BJ (cell line): Measurements from ENCODE around the gene CCDC83. TPM values are rescaled to one million over a fixed set of nuclear protein-coding genes. Genes with fewer than 3 reads are reported as not detected.

ENCODE experiments used
- CTCF ChIA-PET: fragments of 350-600 bp; formaldehyde crosslinking; extraction: SDS; loops from one replicate; lab custom pipeline; 2021; ENCODE audit warnings: antibody characterized with exemption, inconsistent platforms; lab: Yijun Ruan, JAX
- POLR2A ChIA-PET: fragments of 300-600 bp; sonication (Branson Sonifier 250); formaldehyde crosslinking; extraction: SDS; loops from one replicate; lab custom pipeline; 2021; ENCODE audit warnings: antibody characterized with exemption; lab: Charles Lee
- DNase-seq: peaks from one replicate; pipeline ENCODE4 v3.0.0-alpha.2; 2011; ENCODE audit warnings: low read depth
- H3K27me3 ChIP-seq: 2 replicates; pipeline ENCODE4 v1.6.0; 2011; ENCODE audit warnings: low read length; ENCODE audit not compliant: control insufficient read depth, insufficient read depth
- H3K36me3 ChIP-seq: 2 replicates; pipeline ENCODE4 v1.5.1; 2011; ENCODE audit warnings: low read length; ENCODE audit not compliant: control insufficient read depth, insufficient read depth
- H3K4me3 ChIP-seq: 2 replicates; pipeline ENCODE4 v1.5.1; 2011; ENCODE audit warnings: low read depth, mild to moderate bottlenecking, control low read depth, low read length
- CTCF ChIP-seq: IDR thresholded peaks from 2 replicates; pipeline ENCODE4 v1.5.1; 2011; ENCODE audit warnings: low read depth, mild to moderate bottlenecking, control low read depth, inconsistent platforms, low read length, moderate library complexity; ENCODE audit not compliant: insufficient read depth
- polyA plus RNA-seq: library from polyadenylated mRNA; depleted of rRNA; stranded (reverse); fragments of >200 nt; gene quantifications from 2 replicates; pipeline ENCODE4 v1.2.3, GENCODE V29; 2011

The CCDC83 gene
- polyA plus RNA-seq, 1 experiment = not detected

- ChIA-PET CTCF (interaction anchor here (1.8 kb wide), 1 partner anchor 83 kb away, joined by 5 read pairs; the partner anchor contains the start of gene CCDC83), POLR2A (no interaction called here)
- no peak overlapping the region for H3K4me3 ChIP-seq
- no peaks in the 10 kb centered on the region for H3K27me3 ChIP-seq
- DNase-seq = no peak
- TF ChIP-seq CTCF = no peak
- no peaks in the 10 kb centered on the region for H3K36me3 ChIP-seq
These were observed 82.7 kb downstream of the CCDC83 start for GRCh38 chr11:85937835-85938234.

GRCh38 chr11:85939099-85940015 lies 84.2 kb downstream of the CCDC83 start:
- Histone ChIP-seq H3K36me3 (no peaks in the 10 kb centered on the region), H3K27me3 (no peaks in the 10 kb centered on the region), H3K4me3 (no peak overlapping the region)
- POLR2A ChIA-PET = no interaction called here
- no peak for TF ChIP-seq CTCF
- DNase-seq = no peak
- CTCF ChIA-PET = interaction anchor here (0.5 to 1.8 kb wide), 5 partner anchors 12 to 421 kb away, joined by 3 to 5 read pairs (median 3); partner anchors contain the start of gene CCDC83

GRCh38 chr11:85941380-85941973 lies 86.3 kb downstream of the CCDC83 start:
- Histone ChIP-seq H3K36me3 (no peaks in the 10 kb centered on the region), H3K4me3 (no peak overlapping the region), H3K27me3 (no peaks in the 10 kb centered on the region)
- DNase-seq = no peak
- POLR2A ChIA-PET = no interaction called here
- TF ChIP-seq CTCF = peak; percentile 76
- CTCF ChIA-PET = interaction anchor here (0.6 to 1.0 kb wide), 5 partner anchors 20 to 297 kb away, joined by 3 to 4 read pairs (median 3); no protein-coding TSS in a partner anchor

- Histone ChIP-seq H3K4me3 (no peak overlapping the region), H3K27me3 (no peaks in the 10 kb centered on the region), H3K36me3 (no peaks in the 10 kb centered on the region)
- TF ChIP-seq CTCF = no peak
- no peak for DNase-seq
- CTCF ChIA-PET = interaction anchor here (1.2 to 1.8 kb wide), 3 partner anchors 90 to 355 kb away, joined by 4 to 5 read pairs (median 4); partner anchors contain the start of gene CCDC83
- POLR2A ChIA-PET = interaction anchor here (0.5 kb wide), 1 partner anchor 51 kb away, joined by 6 read pairs; no protein-coding TSS in a partner anchor
These were observed 90.1 kb downstream of the CCDC83 start for GRCh38 chr11:85945296-85945695.

DNA sequence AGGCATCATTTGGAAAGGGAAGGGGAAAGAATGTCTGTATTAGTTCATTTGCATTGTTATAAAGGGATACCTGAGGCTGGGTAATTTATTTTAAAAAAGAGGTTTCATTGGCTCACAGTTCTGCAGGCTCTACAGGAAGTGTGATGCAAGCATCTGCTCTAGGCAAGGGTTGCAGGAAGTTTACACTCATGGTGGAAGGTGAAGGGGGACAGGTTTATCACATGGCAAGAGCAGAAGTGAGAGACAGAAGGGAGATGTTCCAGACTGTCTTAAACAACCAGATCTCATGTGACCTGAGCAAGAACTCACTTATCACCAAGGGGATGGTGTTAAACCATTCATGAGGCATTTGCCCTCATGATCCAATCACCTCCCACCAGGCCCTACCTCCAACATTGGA lies 90.6 kb downstream of the CCDC83 start:
- Histone ChIP-seq H3K27me3 (no peaks in the 10 kb centered on the region), H3K36me3 (no peaks in the 10 kb centered on the region), H3K4me3 (no peak overlapping the region)
- ChIA-PET POLR2A (no interaction called here), CTCF (interaction anchor here (1.0 to 1.5 kb wide), 5 partner anchors 10 to 355 kb away, joined by 3 to 5 read pairs (median 4); no protein-coding TSS in a partner anchor)
- TF ChIP-seq CTCF = no peak
- no peak for DNase-seq
